Stimulated activated CD8-positive, alpha-beta memory T cell treated with anti-CD3 and anti-CD28 coated beads, Interleukin-4, amount 100 ng/mL, for 24 hours (primary cell): ENCODE results near the gene PWP1.
"Not testable (repeated sequence)": the region's sequence is repeated elsewhere in the genome, so short reads cannot be mapped to it uniquely, and the experiment has no call there.

ENCODE experiments used
- DNase-seq: peaks from one replicate; pipeline ENCODE4 v3.0.0-alpha.2; 2020; ENCODE audit warnings: low read depth

PWP1 gene

DNA sequence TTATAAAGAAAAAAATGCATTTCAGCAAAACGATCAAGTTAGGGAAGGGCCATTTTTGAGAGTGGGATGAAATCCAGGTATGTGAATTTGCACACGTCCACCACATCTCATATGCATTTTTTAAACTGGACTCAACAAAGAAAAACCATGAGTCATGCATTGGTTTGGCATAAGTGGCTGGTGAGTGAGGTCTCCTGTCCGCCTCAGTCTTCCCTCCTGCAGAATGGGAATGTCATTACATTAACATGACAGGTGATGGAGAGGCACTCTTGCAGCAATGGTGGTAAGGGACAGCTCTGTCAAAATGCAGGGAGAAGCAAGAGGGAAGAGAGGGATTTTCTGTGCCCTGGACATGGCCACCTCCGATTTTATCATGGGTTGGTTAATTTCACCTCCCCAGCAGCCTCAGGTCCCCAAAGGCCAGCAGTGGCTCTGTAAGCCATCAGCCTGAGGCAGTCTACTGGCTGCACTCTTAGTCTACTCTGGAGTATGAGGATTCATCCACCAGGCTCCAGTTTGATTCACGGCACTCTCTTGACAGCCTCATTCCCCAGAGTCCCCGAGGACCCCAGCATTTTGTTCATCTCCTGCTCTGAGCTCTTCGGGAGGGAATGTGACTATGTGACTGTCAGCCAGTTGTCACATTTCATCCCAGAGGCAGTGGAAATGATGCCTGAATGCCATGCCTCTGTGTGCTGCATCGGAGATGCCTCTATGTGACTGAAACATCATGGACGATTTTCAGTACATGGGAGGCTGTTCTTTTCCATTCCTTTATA, 17.1 kb upstream of the PWP1 start:
- no peak for DNase-seq

DNA sequence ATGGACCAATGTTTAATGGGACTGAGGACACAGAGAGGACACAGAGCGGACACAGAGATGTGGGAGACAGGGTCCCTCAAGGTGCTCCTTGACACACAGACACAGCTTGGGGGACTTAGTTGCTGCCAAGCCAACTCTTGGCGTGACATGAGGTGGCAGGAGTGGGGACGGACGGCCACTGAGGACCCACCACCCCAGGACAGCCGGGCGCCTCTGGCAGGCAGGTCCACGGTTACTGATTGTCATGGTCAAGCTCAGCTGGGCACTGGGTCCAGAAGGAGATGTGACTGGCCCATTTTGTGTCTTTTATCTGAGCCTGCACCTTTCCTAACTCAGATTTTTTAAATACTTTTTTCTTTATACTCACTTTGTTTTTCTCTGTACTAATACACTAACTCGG, 15.7 kb upstream of the PWP1 start:
- no peak for DNase-seq

DNA sequence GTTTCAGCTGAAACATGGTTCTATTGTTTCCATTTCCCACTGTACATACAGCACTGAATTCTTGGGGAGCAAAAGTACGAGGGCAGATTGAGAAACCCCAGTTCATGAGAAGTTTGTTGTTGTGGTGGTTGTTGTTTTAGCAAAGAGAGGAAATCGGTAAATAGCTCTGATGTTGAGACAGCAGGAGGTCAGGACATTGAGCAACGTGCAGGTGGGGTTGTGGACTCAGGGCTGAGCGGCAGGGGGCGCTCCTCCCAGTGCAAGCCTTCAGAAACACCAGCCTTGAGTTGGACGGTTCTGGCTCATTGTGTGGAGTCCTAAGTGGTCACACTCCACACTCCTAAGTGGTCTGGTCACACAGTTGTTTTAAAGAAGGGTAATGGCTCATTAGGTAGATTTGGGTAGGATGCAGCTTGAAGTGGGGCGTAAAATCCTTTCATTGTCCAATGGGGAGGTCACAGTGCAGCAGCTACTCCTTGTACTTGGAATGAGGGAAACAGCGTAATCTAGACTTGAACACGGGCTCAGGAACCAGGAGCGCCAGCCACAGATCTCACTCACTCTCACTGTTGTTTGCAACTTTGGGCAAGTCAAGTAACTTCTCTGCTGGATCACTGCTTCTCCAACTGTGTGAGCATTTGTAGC, 14.5 kb upstream of the PWP1 start:
- DNase-seq: no peak

DNA sequence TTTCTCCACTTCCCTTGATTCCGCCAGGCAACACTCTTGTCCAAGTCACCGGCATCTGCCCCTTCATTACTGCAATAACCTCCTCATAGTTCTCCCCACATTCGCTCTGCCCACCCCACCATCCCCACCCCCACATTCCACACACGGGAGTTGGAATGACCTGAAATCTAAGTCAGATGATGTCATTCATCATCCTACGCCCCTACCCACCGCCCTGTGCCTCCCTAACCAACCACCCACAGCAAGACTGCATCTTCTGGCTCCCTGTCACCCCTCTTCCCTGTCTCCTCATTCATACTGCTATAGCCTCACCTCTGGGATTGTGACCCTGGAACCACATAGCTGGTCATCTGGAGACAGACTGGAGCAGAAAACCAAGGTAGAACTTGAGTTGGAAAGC, 7.9 kb upstream of the PWP1 start:
- no peak for DNase-seq

DNA sequence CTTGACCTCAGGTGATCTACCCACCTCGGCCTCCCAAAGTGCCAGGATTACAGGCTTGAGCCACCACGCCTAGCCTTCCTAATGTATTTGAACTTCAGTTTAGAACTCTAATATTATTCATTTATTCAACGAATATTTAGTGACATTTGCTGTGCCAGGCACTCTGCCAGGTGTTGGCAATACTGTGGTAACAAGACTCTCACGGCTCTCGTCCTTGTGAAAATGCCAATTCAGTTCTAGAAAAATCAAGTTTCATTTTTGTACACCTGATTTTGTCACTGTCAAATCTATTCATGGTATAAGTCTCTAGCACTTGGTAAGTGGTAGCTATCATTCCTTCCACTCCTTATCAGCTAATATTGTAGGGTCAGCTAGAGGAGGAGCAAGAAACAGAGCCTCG, 6.3 kb upstream of the PWP1 start:
- no peak for DNase-seq

DNA sequence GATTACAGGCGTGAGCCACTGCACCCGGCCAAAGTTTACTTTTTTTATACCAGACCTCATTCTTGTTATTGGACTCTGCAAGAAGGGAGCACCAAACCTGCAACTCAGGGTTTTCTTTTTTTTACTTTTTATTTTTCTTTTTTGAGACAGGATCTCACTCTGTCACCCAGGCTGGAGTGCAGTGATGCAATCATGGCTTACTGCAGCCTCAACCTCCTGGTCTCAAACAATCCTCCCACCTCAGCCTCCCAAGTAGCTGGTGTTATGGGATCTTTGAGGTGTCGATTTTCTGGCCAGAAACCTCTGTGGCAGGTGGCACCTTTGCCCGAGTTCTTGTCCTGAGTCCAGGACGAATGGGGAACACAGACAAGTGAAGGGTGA, 4.2 kb upstream of the PWP1 start:
- DNase-seq: no peak

DNA sequence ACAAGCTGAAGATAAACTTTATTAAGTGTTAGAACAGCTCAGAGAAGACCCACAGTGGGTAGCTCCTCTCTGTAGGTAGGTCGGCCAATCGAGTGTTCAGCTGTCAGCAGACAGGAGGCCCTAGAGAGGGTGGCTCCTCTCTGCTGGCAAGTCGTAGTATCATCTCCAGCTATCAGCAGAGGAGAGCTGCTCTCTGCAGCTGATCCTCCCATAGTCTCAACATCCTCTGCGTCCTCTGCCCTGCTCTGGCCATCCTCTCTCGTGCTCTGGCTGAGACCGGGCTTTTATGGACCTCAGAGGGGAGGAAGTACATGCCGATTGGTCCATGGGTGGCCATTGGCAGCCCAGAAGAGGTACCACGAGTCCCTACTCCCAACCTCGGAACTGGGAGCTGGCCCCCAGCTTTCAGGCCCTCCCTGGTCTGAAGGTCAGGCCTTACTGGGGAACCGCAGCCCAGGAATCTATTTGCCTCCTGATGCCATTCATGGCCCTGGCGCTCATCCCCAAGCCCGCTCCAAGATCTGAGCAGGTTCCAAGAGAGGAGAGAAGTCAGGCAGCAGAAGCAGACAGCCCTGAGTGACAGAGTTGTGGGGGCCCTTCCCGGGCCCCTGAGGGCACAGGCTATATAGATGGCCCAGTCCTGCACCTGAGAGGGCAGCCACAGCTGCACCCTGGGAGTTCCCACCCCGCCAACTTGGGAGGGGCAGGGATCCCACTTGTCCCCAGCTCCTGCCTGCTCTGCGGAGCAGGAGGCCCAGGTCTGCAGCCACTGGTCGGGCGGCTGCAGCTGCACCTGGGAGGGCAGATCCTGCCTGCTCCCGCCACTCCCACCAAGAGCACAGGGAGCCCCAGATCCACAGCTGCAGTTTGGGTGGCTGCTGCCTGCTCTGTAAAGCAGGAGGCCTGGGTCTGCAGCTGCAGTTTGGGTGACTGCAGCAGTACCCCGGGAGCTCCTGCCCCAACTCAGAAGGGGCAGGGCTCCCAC, 3.5 kb upstream of the PWP1 start:
- DNase-seq: no peak

DNA sequence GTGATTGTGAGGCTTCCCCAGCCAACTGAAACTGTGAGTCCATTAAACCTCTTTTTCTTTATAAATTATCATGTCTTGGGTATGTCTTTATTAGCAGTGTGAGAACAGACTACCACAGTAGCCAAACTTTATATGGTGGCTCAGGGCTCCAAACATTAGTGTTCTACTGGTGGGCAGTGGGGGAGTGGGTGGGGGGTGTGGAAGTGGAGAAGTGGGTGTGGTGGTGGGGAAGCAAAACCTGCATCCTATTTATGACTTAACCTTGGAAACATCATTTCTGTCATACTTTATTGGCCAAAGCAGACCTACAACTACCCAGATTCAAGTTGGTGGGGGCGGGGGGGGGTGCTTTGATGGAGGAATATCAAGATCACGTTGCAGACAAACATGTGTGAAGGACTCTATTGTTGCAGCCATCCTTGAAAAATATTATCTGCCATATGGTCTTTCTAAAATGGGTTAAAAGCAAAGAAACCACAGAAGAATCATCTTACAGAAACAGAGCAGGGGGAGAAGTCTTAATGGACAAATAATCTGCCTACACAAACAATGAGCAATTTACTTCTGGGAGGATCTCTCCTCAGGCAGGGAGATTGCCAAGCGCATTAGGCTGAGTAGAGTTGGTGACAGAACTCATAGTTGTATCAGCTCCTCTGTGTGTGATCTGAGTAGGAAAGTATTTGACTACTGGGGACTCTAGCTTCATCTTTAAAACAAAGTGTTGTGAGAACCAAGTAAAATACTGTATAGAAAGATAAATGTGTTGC, 1.4 kb upstream of the PWP1 start:
- DNase-seq: no peak

DNA sequence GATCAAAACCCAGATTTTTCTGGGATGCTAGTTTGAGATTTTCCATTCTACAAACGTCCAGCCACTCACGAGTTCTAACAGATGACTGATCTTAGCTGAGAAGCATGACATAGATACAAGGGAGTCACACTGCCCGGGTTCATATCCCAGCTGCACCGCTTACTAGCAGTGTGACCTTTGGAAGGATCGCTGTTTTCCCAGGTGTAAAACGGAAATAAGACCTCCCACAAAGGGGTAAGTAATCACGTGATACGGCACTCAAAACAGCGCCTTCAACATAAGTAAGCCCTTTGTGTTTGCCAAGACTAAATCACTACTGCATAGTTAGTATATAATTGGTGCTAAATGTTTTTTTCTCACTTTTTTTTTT, 624 bp upstream of the PWP1 start:
- DNase-seq: no peak

DNA sequence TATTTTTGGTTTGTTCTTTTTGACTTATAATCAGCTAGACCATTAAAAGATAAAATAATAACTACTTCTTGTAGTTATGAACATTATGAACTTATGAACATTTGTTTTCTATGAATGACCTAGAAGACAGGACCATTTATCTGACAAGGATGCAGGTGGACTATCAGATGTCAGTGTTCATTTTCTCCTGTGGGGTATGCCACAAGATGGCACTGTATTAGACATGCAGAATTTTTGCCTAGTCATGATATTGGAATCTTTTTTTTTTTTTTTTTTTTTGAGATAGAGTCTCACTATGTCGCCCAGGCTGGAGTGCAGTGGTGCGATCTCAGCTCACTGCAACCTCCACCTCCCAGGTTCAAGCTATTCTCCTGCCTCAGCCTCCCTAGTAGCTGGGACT, 10.2 kb downstream of the PWP1 start:
- not testable (repeated sequence) for DNase-seq

DNA sequence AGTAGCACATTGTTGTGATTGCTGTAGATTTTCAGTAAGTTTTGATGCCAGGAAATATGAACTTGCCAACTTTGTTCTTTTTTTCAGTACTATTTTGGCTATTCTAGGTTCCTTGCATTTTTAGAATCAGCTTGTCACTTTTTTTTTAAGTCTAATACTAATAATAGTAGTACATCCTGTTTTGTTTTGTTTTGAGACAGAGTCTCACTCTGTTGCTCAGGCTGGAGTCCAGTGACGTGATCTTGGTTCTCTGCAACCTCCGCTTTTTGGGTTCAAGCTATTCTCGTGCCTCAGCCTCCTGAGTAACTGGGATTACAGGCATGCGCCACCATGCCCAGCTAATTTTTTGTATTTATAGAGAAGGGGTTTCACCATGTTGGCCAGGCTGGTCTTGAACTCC, 16.5 kb downstream of the PWP1 start:
- no peak for DNase-seq

DNA sequence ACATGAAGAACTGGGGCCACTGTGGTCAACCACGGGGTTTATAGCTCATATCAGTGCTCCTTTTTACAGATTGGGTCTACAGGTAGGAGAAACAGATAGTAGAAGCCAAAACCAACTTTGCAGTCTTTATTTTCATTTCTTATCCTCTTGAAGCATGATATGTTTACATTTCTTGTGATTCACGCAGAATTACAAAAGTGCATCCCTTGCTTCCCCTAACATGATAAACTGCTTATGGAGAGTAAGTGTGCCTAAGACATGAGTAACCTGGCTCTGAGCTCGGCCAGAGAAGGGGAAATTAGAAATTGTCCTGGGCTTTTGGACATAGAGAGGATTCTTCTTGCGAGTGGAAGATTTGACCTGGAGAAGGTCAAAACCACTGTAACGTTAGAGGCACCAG, 18.4 kb downstream of the PWP1 start:
- no peak for DNase-seq

DNA sequence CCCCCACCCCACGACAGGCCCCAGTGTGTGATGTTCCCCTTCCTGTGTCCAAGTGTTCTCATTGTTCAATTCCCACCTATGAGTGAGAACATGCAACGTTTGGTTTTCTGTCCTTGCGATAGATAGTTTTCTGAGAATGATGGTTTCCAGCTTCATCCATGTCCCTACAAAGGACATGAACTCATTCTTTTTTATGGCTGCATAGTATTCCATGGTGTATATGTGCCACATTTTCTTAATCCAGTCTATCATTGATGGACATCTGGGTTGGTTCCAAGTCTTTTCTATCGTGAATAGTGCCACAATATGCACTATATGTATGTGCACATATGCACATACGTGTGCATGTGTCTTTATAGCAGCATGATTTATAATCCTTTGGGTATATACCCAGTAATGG, 19.9 kb downstream of the PWP1 start:
- not testable (repeated sequence) for DNase-seq

DNA sequence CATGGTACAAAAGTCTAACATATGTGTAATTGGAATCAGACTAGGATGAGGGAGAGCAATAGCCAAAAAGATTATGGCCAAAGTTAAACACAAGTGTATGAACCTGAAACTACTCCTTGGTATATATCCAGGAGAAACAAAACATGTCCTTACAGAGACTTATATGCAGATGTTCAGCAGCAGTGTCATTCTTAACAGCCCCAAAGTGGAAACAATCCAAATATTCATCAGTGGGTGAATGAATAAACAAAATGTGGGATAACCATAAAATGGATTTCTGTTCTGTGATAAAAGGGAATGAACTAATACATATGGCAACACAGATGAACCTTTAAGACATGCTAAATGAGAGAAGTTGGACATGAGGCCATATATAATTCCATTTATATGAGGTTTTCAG, 30.2 kb downstream of the PWP1 start:
- DNase-seq: no peak

DNA sequence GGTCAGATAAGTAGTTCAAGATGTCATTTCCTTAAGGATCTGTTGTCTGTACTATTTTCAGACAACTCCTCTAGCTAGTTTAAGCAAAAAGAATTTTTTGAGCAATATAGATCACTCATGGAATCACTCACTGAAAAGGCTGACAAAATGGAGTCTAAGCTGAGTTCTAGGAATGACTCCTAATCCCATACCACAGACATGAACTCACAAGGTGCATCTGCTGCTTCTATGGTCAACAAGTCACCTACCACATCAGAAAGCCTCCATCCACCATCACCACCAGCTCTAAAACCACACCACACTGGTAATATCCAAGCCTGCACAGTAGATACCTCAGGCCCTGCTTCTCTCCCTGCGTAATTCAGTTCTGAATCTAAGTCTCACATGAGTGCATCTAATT, 33.0 kb downstream of the PWP1 start:
- DNase-seq: no peak

DNA sequence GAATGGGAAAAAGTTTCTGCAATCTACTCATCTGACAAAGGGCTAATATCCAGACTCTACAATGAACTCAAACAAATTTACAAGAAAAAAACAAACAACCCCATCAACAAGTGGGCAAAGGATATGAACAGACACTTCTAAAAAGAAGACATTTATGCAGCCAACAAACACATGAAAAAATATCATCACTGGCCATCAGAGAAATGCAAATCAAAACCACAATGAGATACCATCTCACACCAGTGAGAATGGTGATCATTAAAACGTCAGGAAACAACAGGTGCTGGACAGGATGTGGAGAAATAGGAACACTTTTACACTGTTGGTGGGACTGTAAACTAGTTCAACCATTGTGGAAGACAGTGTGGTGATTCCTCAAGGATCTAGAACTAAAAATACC, 41.7 kb downstream of the PWP1 start:
- not testable (repeated sequence) for DNase-seq

DNA sequence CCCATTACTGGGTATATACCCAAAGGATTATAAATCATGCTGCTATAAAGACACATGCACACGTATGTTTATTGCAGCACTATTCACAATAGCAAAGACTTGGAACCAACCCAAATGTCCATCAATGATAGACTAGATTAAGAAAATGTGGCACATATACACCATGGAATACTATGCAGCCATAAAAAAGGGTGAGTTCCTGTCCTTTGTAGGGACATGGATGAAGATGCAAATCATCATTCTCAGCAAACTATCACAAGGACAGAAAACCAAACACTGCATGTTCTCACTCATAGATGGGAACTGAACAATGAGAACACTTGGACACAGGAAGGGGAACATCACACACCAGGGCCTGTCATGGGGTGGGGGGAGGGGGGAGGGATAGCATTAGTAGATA, 42.1 kb downstream of the PWP1 start:
- DNase-seq: not testable (repeated sequence)

DNA sequence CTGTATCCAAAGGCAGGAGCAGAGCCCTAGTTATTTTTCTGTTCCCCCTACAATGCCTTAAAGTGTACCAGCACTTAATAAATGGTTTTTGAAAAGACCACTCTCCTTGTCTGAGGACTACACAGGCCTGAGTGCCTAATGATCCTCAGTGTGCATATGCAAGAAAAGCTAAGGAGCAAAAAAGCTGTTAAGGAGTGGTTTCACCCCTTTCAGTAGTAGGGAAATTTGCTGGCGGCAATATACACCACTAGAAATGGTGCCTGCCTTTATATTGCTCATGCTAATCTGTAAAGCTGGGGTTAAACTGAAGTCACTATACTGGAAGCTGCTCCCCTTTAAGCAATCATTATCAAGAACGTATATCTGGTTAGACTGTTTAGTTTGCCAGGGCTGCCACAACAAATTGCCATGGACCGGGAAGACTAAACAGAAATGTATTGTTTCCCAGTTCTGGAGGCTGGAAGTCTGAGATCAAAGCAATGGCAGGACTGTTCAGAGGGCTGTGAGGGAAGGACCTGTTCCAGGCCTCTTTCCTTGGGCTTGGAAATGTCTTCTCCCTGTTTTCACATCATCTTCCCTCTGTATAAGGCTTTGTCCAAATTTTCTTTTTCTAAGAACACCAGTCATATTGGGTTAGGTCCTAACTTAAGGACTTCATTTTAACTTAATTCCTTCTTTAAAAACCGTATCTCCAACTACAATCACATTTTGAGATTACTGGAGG, 45.2 kb downstream of the PWP1 start:
- DNase-seq: no peak

DNA sequence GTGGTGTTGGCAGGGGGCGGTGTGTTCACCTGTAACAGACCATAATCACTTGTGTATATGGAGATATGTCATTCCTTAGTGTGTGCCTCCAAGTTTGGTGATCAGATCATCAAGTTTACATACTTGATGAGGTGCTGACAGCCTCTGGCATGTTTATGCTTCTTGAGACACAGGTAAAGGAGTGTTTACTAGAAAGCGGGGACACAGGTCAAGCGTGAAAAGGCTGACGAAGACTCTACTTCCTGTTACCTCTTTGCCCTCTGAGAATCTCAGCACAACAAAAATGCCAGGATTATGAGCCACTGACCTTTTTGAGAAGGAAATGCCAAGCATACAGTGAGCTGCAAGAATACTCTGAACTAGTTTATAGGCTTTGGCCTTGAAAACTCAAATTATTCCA, 45.8 kb downstream of the PWP1 start:
- no peak for DNase-seq

DNA sequence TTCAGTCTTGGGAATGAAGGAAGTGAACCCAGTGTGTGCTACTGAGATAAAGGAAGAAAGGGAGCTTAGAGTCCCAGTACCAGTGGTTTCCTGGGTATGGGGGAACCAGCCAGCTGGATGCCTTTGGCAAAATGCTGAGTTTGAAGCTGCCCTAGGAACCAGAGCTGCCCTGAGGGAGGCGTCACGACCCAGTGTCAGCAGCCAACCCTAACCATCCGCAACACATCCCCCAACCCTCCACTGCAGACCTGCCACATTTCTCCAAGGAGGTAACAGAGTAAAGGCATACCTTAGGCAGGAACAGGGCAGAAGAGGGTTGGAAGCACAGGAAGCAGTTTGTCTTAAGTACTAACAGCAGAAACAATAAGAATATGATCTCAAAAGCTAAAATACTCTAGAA, 46.8 kb downstream of the PWP1 start:
- DNase-seq: no peak

DNA sequence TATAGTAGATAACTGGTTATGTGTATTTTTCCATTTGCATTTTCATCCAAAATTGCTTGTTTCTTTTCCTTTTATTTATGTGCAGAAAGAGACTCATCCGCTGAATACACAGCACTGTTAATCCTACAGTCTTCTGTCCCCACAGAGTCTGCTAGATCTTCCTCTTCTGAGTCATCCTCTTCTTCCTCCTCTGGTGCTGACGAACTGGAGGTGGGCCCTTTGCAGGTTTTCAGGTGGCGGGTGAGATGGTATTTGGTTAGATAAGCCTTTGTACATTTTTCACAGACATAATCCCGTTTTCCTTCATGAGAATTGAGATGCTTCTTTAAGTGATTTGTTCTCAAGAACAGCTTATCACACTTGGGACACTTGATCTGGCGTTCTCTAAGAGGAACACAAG, 48.5 kb downstream of the PWP1 start:
- DNase-seq: no peak
